Middle frontal gyrus (tissue), 1 donor: Measurements from ENCODE around the gene SMIM33.
"Not testable (repeated sequence)": the region's sequence is repeated elsewhere in the genome, so short reads cannot be mapped to it uniquely, and the experiment has no call there.

Source experiments
- DNase-seq: peaks from one replicate; pipeline ENCODE4 v3.0.0-alpha.2; 2015; ENCODE audit warnings: low spot score; ENCODE audit errors: extremely low spot score

Gene SMIM33

GRCh38 chr5:139470821-139471300 lies at the start of gene SMIM33:
Gene SMIM33 (plus strand): TSS chr5:139471004. CDS start chr5:139471122, 118 bp downstream.
- no peak for DNase-seq

- DNase-seq = peak; percentile 61
Measured at GRCh38 chr5:139422307-139422893, 48.4 kb upstream of the SMIM33 start.

- no peak for DNase-seq
Measured at GRCh38 chr5:139425497-139425896, 45.3 kb upstream of the SMIM33 start.

GRCh38 chr5:139426203-139426885 lies 44.5 kb upstream of the SMIM33 start:
- DNase-seq = no peak

- no peak for DNase-seq
Measured at GRCh38 chr5:139430015-139430414, 40.8 kb upstream of the SMIM33 start.

- DNase-seq = no peak
Measured at GRCh38 chr5:139431706-139432105, 39.1 kb upstream of the SMIM33 start.

- DNase-seq = no peak
Measured at GRCh38 chr5:139435676-139436075, 35.1 kb upstream of the SMIM33 start.

- no peak for DNase-seq
Measured at GRCh38 chr5:139438707-139439012, 32.1 kb upstream of the SMIM33 start.

GRCh38 chr5:139439013-139439903 lies 31.5 kb upstream of the SMIM33 start, which contains the start of gene DNAJC18:
Gene DNAJC18 (minus strand): TSS chr5:139439525. CDS start chr5:139439445, 80 bp downstream.
- DNase-seq = peak; percentile 94

GRCh38 chr5:139440416-139440815 lies 30.4 kb upstream of the SMIM33 start:
- not testable (repeated sequence) for DNase-seq

GRCh38 chr5:139443831-139444453 lies 26.9 kb upstream of the SMIM33 start:
- DNase-seq = no peak

- DNase-seq = no peak
Measured at GRCh38 chr5:139445325-139446170, 25.3 kb upstream of the SMIM33 start.

- DNase-seq = no peak
Measured at GRCh38 chr5:139446956-139447779, 23.6 kb upstream of the SMIM33 start.

- DNase-seq = no peak
Measured at GRCh38 chr5:139451176-139451575, 19.6 kb upstream of the SMIM33 start.

- DNase-seq = no peak
Measured at GRCh38 chr5:139451878-139452660, 18.7 kb upstream of the SMIM33 start.

- no peak for DNase-seq
Measured at GRCh38 chr5:139453683-139454567, 16.9 kb upstream of the SMIM33 start.

GRCh38 chr5:139454568-139455290 lies 16.1 kb upstream of the SMIM33 start:
- no peak for DNase-seq
